ENCODE results near the gene SLC6A7.
A peak's percentile ranks its signal among the peaks of the same experiment; 100 is the strongest.
"Not testable (repeated sequence)": the region's sequence is repeated elsewhere in the genome, so short reads cannot be mapped to it uniquely, and the experiment has no call there.

The SLC6A7 gene

DNA sequence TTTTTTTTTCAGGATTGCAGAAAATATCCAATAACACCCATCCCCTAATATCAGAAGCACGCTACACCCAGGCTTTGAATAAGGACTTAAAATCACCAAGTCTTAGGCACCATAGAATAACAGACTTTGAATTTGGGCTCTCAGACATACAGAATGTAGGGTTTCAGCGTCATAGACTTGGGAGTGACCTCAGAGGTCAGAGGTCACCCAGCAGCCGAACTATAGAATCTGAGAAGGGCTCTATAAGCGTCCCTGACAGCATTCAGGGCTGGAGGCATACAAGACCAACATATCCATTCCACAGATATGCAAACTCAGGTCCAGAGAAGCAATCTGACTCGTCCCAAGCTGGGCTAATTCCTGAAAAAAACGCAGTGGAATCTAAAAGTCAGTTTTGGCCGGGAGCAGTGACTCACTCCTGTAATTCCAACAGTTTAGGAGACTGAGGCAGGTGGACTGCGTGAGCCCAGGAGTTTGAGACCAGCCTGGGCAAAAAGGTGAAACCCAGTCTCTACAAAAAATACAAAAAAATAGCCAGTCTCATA, 34.7 kb downstream of the SLC6A7 start:
- no peak for DNase-seq (ENCODE audit: low read depth in 1 of 2, low spot score in 1 of 2)
- in situ Hi-C loops (cut with HindIII; ENCODE audit: low pct_unique_long_range_greater_than_20kb, low sequenced_read_pairs) = no loop called here
- no peak for TF ChIP-seq JUND (IDR thresholded peaks at IDR 0.05; ENCODE audit: low read depth)

DNA sequence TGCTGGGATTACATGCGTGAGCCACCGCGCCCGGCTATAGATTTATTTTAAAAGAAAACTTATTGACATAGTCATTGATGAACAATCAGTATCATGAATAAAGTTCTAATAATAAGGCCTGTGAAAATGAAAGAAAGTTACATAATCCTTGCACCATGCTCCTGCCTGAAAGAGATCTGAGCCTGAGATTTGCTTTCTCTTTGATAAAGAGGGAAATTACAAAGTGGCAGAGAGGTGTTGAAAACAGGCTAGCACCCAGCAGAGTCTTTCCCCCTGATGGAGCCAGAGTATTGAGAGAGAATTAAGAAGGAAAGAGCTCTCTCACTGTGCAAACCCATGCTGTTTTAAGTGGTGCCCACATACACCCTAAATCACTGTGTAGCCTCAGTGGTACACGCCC, 37.2 kb downstream of the SLC6A7 start:
- in situ Hi-C loops (cut with HindIII; ENCODE audit: low pct_unique_long_range_greater_than_20kb, low sequenced_read_pairs) = no loop called here
- no peak for DNase-seq (ENCODE audit: low read depth in 1 of 2, low spot score in 1 of 2)

GRCh38 chr5:150227606-150228273, 37.9 kb downstream of the SLC6A7 start:
- TF ChIP-seq JUND (IDR thresholded peaks at IDR 0.05; ENCODE audit: low read depth) = no peak
- DNase-seq (ENCODE audit: low read depth in 1 of 2, low spot score in 1 of 2) = no peak
- in situ Hi-C loops (cut with HindIII; ENCODE audit: low pct_unique_long_range_greater_than_20kb, low sequenced_read_pairs) = no loop called here

More for the DNA sequence above, 37.2 kb downstream of the SLC6A7 start:
- TF ChIP-seq JUND (IDR thresholded peaks at IDR 0.05; ENCODE audit: low read depth) = no peak

DNA sequence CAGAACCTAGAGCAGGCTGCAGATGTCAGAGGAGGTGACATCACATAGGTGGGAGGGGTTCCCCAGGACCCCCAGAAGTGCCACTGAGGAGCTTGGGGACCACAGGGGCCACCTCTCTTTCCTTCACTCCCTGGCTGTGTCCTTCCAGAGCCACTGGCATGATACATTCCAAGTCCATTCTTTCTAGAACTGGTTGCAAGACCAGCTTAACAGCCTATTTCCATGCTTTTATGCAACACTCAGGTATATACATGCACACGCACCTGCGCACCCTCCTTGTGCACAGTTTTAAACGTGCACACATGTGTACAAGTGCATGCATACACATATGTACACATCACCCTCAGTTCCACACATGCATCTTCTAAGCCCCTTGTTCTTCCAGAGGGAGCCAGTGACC, 39.7 kb downstream of the SLC6A7 start:
- in situ Hi-C loops (cut with HindIII; ENCODE audit: low pct_unique_long_range_greater_than_20kb, low sequenced_read_pairs) = no loop called here
- TF ChIP-seq JUND (IDR thresholded peaks at IDR 0.05; ENCODE audit: low read depth) = no peak
- peak in 1 of 2 experiments; percentile 67 for DNase-seq (ENCODE audit: low read depth in 1 of 2, low spot score in 1 of 2)

- DNase-seq (ENCODE audit: low read depth in 1 of 2, low spot score in 1 of 2) = no peak
- in situ Hi-C loops (cut with HindIII; ENCODE audit: low pct_unique_long_range_greater_than_20kb, low sequenced_read_pairs) = no loop called here
- no peak for TF ChIP-seq JUND (IDR thresholded peaks at IDR 0.05; ENCODE audit: low read depth)
Measured at GRCh38 chr5:150230842-150231241, 41.0 kb downstream of the SLC6A7 start.

DNA sequence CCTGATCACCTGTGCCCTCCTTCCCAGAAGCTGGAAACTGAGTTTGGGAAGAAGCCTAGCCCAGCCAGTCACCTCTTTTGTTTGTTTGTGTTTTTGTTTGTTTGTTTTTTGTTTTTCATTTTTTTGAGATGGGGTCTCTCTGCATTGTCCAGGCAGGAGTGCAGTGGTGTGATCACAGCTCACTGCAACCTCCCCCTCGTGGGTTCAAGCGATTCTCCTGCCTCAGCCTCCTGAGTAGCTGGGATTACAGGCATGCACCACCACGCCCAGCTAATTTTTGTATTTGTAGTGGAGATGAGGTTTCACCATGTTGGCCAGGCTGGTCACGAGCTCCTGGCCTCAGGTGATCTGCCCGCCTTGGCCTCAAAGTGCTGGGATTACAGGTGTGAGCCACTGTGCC, 43.8 kb downstream of the SLC6A7 start:
- in situ Hi-C loops (cut with HindIII; ENCODE audit: low pct_unique_long_range_greater_than_20kb, low sequenced_read_pairs); DNase-seq (ENCODE audit: low read depth in 1 of 2, low spot score in 1 of 2): not testable (repeated sequence)

- TF ChIP-seq JUND (IDR thresholded peaks at IDR 0.05; ENCODE audit: low read depth) = no peak
- in situ Hi-C loops (cut with HindIII; ENCODE audit: low pct_unique_long_range_greater_than_20kb, low sequenced_read_pairs) = no loop called here
- no peak for DNase-seq (ENCODE audit: low read depth in 1 of 2, low spot score in 1 of 2)
Measured at GRCh38 chr5:150234576-150235499, 45.0 kb downstream of the SLC6A7 start.

- in situ Hi-C loops (cut with HindIII; ENCODE audit: low pct_unique_long_range_greater_than_20kb, low sequenced_read_pairs) = no loop called here
- no peak for TF ChIP-seq JUND (IDR thresholded peaks at IDR 0.05; ENCODE audit: low read depth)
- DNase-seq (ENCODE audit: low read depth in 1 of 2, low spot score in 1 of 2) = no peak
Measured at GRCh38 chr5:150235500-150235854, 45.6 kb downstream of the SLC6A7 start.

DNA sequence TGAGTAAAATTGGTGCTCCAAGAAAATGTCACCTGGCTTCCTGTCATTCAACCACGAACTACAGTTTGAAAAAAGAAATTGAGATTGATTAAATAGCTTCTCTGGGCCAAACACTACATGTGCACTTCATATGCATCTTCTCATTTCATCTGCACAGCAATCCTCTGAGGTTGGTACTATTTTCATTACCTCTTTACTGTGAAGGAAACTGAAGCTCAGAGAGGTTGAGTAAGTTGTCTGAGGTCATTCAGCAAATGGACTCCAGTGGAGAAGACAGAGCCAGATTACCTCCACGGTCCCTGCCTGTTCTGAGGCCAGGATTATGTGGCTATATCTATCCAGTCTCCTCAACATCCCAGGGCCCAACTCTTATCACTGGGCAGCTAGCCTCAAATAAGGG, 46.5 kb downstream of the SLC6A7 start:
- in situ Hi-C loops (cut with HindIII; ENCODE audit: low pct_unique_long_range_greater_than_20kb, low sequenced_read_pairs) = no loop called here
- no peak for DNase-seq (ENCODE audit: low read depth in 1 of 2, low spot score in 1 of 2)
- no peak for TF ChIP-seq JUND (IDR thresholded peaks at IDR 0.05; ENCODE audit: low read depth)

- no peak for TF ChIP-seq JUND (IDR thresholded peaks at IDR 0.05; ENCODE audit: low read depth)
- DNase-seq (ENCODE audit: low read depth in 1 of 2, low spot score in 1 of 2) = no peak
- in situ Hi-C loops (cut with HindIII; ENCODE audit: low pct_unique_long_range_greater_than_20kb, low sequenced_read_pairs) = no loop called here
Measured at GRCh38 chr5:150236981-150237754, 47.3 kb downstream of the SLC6A7 start.

GRCh38 chr5:150238646-150239045, 48.8 kb downstream of the SLC6A7 start:
- DNase-seq (ENCODE audit: low read depth in 1 of 2, low spot score in 1 of 2) = no peak
- in situ Hi-C loops (cut with HindIII; ENCODE audit: low pct_unique_long_range_greater_than_20kb, low sequenced_read_pairs) = no loop called here
- no peak for TF ChIP-seq JUND (IDR thresholded peaks at IDR 0.05; ENCODE audit: low read depth)

- no peak for TF ChIP-seq JUND (IDR thresholded peaks at IDR 0.05; ENCODE audit: low read depth)
- no peak for DNase-seq (ENCODE audit: low read depth in 1 of 2, low spot score in 1 of 2)
- in situ Hi-C loops (cut with HindIII; ENCODE audit: low pct_unique_long_range_greater_than_20kb, low sequenced_read_pairs) = no loop called here
Measured at GRCh38 chr5:150239099-150239793, 49.4 kb downstream of the SLC6A7 start.

All from T47D (cell line).